Endothelial cell of umbilical vein (primary cell): ENCODE results near the gene EEFSEC. TPM values are rescaled to one million over a fixed set of nuclear protein-coding genes. Genes with fewer than 3 reads are reported as not detected.

Experiments used
- BruUV-seq: library from RNA; stranded (reverse); fragments of 400-500 nt; replicated peaks from 2 replicates; lab custom pipeline; 2021; lab: Mats Ljungman, UMichigan
- CTCF ChIA-PET: fragments of 300-600, 350-600 bp; sonication (Branson Sonifier 250); formaldehyde crosslinking; loops from one replicate; lab custom pipeline; 2021; ENCODE audit warnings: antibody characterized with exemption, inconsistent platforms; lab: Charles Lee
- POLR2A ChIA-PET: fragments of 300-600, 350-600 bp; sonication (Branson Sonifier 250); formaldehyde crosslinking; loops from one replicate; lab custom pipeline; 2021; ENCODE audit warnings: antibody characterized with exemption, inconsistent platforms; lab: Charles Lee
- DNase-seq: peaks from one replicate; pipeline ENCODE4 v3.0.0-alpha.2; 2011; ENCODE audit warnings: low read depth, low spot score
- FAIRE-seq: peaks from 2 replicates; lab custom pipeline; 2011; peaks lifted over from hg19 to GRCh38; lab: Jason Lieb, UNC
- H2AFZ ChIP-seq: 2 replicates; pipeline ENCODE4 v1.6.0; 2012; ENCODE audit warnings: low read depth, low read length, control low read depth, inconsistent platforms
- H3K27ac ChIP-seq: 2 replicates; pipeline ENCODE4 v1.5.1; 2011; ENCODE audit warnings: low read depth, mild to moderate bottlenecking, control low read depth, low read length, moderate library complexity; ENCODE audit not compliant: insufficient read depth
- H3K27me3 ChIP-seq, 2 experiments: 2 replicates each; pipeline versions ENCODE4 v1.6.0 to v1.6.1; 2011; ENCODE audit warnings: low read length in 2 of 2, mixed read lengths in 1 of 2; ENCODE audit not compliant: control insufficient read depth in 2 of 2, insufficient read depth in 2 of 2
- H3K36me3 ChIP-seq, 2 experiments: 2 replicates in 1 of 2; 3 replicates in 1 of 2; pipeline ENCODE4 v1.5.1; 2011; ENCODE audit warnings: low read length in 2 of 2, mild to moderate bottlenecking in 1 of 2, moderate library complexity in 1 of 2; ENCODE audit not compliant: control insufficient read depth in 2 of 2, insufficient read depth in 2 of 2; ENCODE audit errors: extremely low read depth in 1 of 2
- H3K4me1 ChIP-seq: 3 replicates; pipeline ENCODE4 v1.5.1; 2011; ENCODE audit warnings: mild to moderate bottlenecking, low read length; ENCODE audit not compliant: control insufficient read depth, insufficient read depth; ENCODE audit errors: extremely low read depth
- H3K4me2 ChIP-seq: 2 replicates; pipeline ENCODE4 v1.6.1; 2011; ENCODE audit warnings: low read length, control low read depth, mixed read lengths; ENCODE audit not compliant: insufficient read depth
- H3K4me3 ChIP-seq, 3 experiments: fragments of 200-600 bp in 1 of 3; sonication (generic), shearing (Covaris generic) in 1 of 3; replicated peaks in 1 of 3; 2 replicates each; pipeline ENCODE4 v1.5.1; 2011 to 2016; ENCODE audit warnings: control low read depth in 3 of 3, low read length in 3 of 3, mild to moderate bottlenecking in 2 of 3, inconsistent platforms in 1 of 3, low read depth in 1 of 3, moderate library complexity in 1 of 3; ENCODE audit not compliant: insufficient read depth in 1 of 3
- H3K79me2 ChIP-seq: 2 replicates; pipeline ENCODE4 v1.6.0; 2012; ENCODE audit warnings: low read length, inconsistent platforms; ENCODE audit not compliant: control insufficient read depth, insufficient read depth
- H3K9ac ChIP-seq: replicated peaks from 2 replicates; pipeline ENCODE3; 2011; ENCODE audit warnings: low read length, control low read depth; ENCODE audit not compliant: insufficient read depth; ENCODE audit errors: extremely low read depth
- H3K9me1 ChIP-seq: replicated peaks from 3 replicates; pipeline ENCODE4 v1.6.0; 2011; ENCODE audit warnings: mild to moderate bottlenecking, low read length; ENCODE audit not compliant: control insufficient read depth, insufficient read depth; ENCODE audit errors: extremely low read depth
- H3K9me3 ChIP-seq: replicated peaks from 2 replicates; pipeline ENCODE4 v1.5.1; 2012; ENCODE audit warnings: low read length, inconsistent platforms; ENCODE audit not compliant: control insufficient read depth, insufficient read depth
- H4K20me1 ChIP-seq: replicated peaks from 2 replicates; pipeline ENCODE3; 2011; ENCODE audit warnings: mild to moderate bottlenecking, low read length; ENCODE audit not compliant: control insufficient read depth, insufficient read depth; ENCODE audit errors: extremely low read depth
- EZH2 ChIP-seq: IDR thresholded peaks from 2 replicates; pipeline ENCODE4 v1.6.1; 2012; ENCODE audit warnings: borderline replicate concordance, low read depth, mild to moderate bottlenecking, moderate library complexity, low read length, inconsistent platforms; ENCODE audit not compliant: severe bottlenecking
- GATA2 ChIP-seq: IDR thresholded peaks from 2 replicates; pipeline ENCODE4 v1.7.0; 2011; ENCODE audit warnings: low read depth, mild to moderate bottlenecking, moderate library complexity, mixed read lengths, low read length; ENCODE audit not compliant: insufficient read length, insufficient read depth
- MYC ChIP-seq: IDR thresholded peaks from one replicate; pipeline ENCODE4 v1.6.1; 2011; ENCODE audit warnings: mild to moderate bottlenecking, low read depth, low read length
- POLR2A ChIP-seq: IDR thresholded peaks from 2 replicates; pipeline ENCODE4 v1.6.1; 2012; ENCODE audit warnings: low read depth, mild to moderate bottlenecking, control low read depth, low read length
- POLR2AphosphoS5 ChIP-seq: IDR thresholded peaks from 2 replicates; pipeline ENCODE4 v1.6.1; 2012; ENCODE audit warnings: low read depth, mild to moderate bottlenecking, control low read depth, low read length, moderate library complexity; ENCODE audit not compliant: insufficient read depth
- dilution Hi-C: fragments of 300-500 bp; cut with MboI; formaldehyde crosslinking; loops from one replicate; pipeline ENCODE4 v1.15.0; 2019; ENCODE audit warnings: low sequenced_read_pairs; ENCODE audit not compliant: extremely low pct_ligation_motif_present
- intact Hi-C: fragments of 100-400 bp; cut with micrococcal nuclease; formaldehyde crosslinking; loops from one replicate; pipeline ENCODE4 v1.10.0; 2022
- polyA plus RNA-seq, 4 experiments: library from polyadenylated mRNA; depleted of rRNA in 3 of 4; stranded (reverse) in 3 of 4; unstranded in 1 of 4; fragments of >200 nt; gene quantifications; 2 replicates each; pipeline versions ENCODE4 v1.2.1 to v1.2.3, GENCODE V29; 2011 to 2012; ENCODE audit warnings: missing spikeins in 1 of 4
- total RNA-seq: library from RNA; stranded (reverse); gene quantifications from 2 replicates; pipeline ENCODE4 v1.2.3, GENCODE V29; 2021
- TF ChIP-seq, protein P1 (sequence below), 2 donors: IDR thresholded peaks; 1 replicate in 1 of 2; 2 replicates in 1 of 2; pipeline ENCODE4 v1.5.1; 2011; ENCODE audit warnings: low read length in 2 of 2, mild to moderate bottlenecking in 2 of 2, moderate library complexity in 2 of 2, control low read depth in 1 of 2, inconsistent platforms in 1 of 2, low read depth in 1 of 2; ENCODE audit not compliant: insufficient read depth in 1 of 2; ENCODE audit errors: extremely low read depth in 1 of 2
- TF ChIP-seq, protein P2 (sequence below): IDR thresholded peaks from 2 replicates; pipeline ENCODE4 v1.6.1; 2011; ENCODE audit not compliant: insufficient read depth, insufficient read length

Gene EEFSEC
- total and polyA plus RNA-seq, 2 donors (not counting 3 experiments of a cell fraction or from before 2014, with no cell fraction given), result 13.1 to 14.5 TPM

DNA sequence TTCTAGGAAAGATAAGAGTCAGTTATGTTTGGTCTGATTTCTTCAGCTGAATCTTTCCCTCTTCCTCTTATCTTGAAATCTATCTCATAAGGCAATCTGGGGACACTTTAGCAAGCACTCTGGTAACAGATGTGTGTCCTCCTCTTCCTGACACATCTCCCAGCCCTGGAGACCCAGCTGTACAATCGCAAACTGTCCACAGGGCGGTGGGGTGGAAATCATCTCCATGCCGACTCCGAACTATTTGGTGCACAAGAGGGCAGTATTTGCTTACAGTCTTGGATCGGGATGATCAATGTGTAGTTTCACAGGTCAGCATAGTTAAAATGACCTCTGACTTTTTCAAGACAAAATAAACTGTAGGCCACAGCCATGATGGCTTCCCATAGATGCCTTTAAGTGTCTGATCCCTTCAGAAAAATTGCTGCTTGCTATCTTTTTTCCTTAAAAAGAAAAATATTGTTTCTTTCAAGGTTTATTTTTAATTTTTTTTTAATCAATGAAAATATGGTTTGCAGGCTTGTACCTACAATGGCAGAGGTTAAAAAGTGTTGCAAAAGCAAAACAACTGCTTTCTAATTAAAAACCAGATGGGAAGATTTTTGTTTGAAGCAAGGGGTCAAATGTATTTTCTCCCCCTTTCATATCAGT, 17.7 kb downstream of the EEFSEC start:
- no TSS peak for BruUV-seq
- intact Hi-C loops, result loop anchor here (1.0 to 5.0 kb wide), 6 partner anchors 151 to 437 kb away; no protein-coding TSS in a partner anchor
- no peak overlapping the region for H3K9ac ChIP-seq
- no peaks in the 10 kb centered on the region for H3K9me3 ChIP-seq
- H3K27me3 ChIP-seq, result no peaks in the 10 kb centered on the region
- H3K79me2 ChIP-seq, result no peaks in the 10 kb centered on the region
- dilution Hi-C loops, result no loop called here
- H3K36me3 ChIP-seq, result no peaks in the 10 kb centered on the region
- TF ChIP-seq, protein P1, sequence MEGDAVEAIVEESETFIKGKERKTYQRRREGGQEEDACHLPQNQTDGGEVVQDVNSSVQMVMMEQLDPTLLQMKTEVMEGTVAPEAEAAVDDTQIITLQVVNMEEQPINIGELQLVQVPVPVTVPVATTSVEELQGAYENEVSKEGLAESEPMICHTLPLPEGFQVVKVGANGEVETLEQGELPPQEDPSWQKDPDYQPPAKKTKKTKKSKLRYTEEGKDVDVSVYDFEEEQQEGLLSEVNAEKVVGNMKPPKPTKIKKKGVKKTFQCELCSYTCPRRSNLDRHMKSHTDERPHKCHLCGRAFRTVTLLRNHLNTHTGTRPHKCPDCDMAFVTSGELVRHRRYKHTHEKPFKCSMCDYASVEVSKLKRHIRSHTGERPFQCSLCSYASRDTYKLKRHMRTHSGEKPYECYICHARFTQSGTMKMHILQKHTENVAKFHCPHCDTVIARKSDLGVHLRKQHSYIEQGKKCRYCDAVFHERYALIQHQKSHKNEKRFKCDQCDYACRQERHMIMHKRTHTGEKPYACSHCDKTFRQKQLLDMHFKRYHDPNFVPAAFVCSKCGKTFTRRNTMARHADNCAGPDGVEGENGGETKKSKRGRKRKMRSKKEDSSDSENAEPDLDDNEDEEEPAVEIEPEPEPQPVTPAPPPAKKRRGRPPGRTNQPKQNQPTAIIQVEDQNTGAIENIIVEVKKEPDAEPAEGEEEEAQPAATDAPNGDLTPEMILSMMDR (IDR thresholded peaks at IDR 0.05; ENCODE audit: extremely low read depth in 1 of 2, insufficient read depth in 1 of 2, low read depth in 1 of 2, low read length in 2 of 2), result peak; percentile 73 to 83
- no peak for TF ChIP-seq MYC
- CTCF ChIA-PET, result interaction anchor here (0.6 to 1.9 kb wide), 20 partner anchors 9 to 437 kb away, joined by 3 to 27 read pairs (median 4); partner anchors contain the start of gene GATA2
- no peak overlapping the region for H3K27ac ChIP-seq
- no peaks in the 10 kb centered on the region for H4K20me1 ChIP-seq
- no peak overlapping the region for H2AFZ ChIP-seq
- no peaks in the 10 kb centered on the region for H3K9me1 ChIP-seq
- no peaks in the 10 kb centered on the region for H3K4me1 ChIP-seq
- DNase-seq (peak; percentile 78), FAIRE-seq (peak; percentile 78)
- POLR2A ChIA-PET, result no interaction called here
- H3K4me2 ChIP-seq, result no peak overlapping the region
- H3K4me3 ChIP-seq, result no peak overlapping the region

DNA sequence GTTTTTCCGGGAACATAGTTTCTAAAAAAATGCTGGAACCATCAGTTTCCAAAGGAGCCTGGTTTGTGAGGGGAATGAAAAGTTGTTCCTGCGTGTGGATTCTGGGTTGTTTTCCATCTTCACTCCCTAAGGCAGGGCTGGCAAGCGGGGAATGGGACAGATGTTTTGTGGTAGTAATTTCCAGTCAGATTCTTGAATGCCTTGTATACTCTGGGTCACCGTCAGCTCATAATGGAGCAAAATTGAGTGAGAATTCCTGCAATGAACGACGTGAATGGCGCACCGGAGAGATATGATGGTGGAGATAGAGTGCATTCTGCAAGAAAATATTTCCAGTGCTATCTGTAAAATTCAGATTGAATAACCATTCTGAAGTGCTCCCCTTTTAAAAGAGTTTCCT, 19.9 kb downstream of the EEFSEC start:
- Histone ChIP-seq H3K4me2 (no peak overlapping the region), H3K36me3 (no peaks in the 10 kb centered on the region), H3K27ac (no peak overlapping the region), H3K9ac (no peak overlapping the region), H3K27me3 (no peaks in the 10 kb centered on the region), H4K20me1 (no peaks in the 10 kb centered on the region), H3K9me1 (no peaks in the 10 kb centered on the region), H3K4me3 (no peak overlapping the region), H3K4me1 (no peaks in the 10 kb centered on the region), H3K9me3 (no peaks in the 10 kb centered on the region), H2AFZ (no peak overlapping the region), H3K79me2 (no peaks in the 10 kb centered on the region)
- FAIRE-seq (no peak), DNase-seq (no peak)
- dilution Hi-C loops, result no loop called here
- TF ChIP-seq POLR2A, result no peak
- TF ChIP-seq, protein P2, sequence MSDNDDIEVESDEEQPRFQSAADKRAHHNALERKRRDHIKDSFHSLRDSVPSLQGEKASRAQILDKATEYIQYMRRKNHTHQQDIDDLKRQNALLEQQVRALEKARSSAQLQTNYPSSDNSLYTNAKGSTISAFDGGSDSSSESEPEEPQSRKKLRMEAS, result no peak
- TF ChIP-seq EZH2, result no peak
- TF ChIP-seq POLR2AphosphoS5, result no peak
- TF ChIP-seq GATA2, result no peak
- no peak for TF ChIP-seq MYC
- TF ChIP-seq, protein P1 (IDR thresholded peaks at IDR 0.05; ENCODE audit: extremely low read depth in 1 of 2, insufficient read depth in 1 of 2, low read depth in 1 of 2, low read length in 2 of 2), result no peak
- POLR2A ChIA-PET, result no interaction called here
- CTCF ChIA-PET, result interaction anchor here (1.0 to 1.1 kb wide), 3 partner anchors 149 to 411 kb away, joined by 3 to 9 read pairs (median 4); no protein-coding TSS in a partner anchor
- BruUV-seq, result no TSS peak
- intact Hi-C loops, result loop anchor here (5.0 kb wide), 2 partner anchors 249 to 309 kb away; no protein-coding TSS in a partner anchor
